GM23338 (cell line): ENCODE results near the gene PLEKHG4. TPM values are rescaled to one million over a fixed set of nuclear protein-coding genes. Genes with fewer than 3 reads are reported as not detected.

Source experiments
- ATAC-seq: fragments of 200-7000 bp; cut with Tn5 transposase; 3 replicates; pipeline ENCODE4 v1.9.1; 2020
- DNase-seq: peaks from one replicate; pipeline ENCODE4 v3.0.0-alpha.2; 2015; ENCODE audit warnings: low spot score
- H2AFZ ChIP-seq: fragments of 200-600 bp; sonication (generic); 2 replicates; pipeline ENCODE4 v1.8.0; 2016; ENCODE audit warnings: antibody characterized with exemption, mild to moderate bottlenecking, moderate library complexity
- H3F3A ChIP-seq: fragments of 200-600 bp; sonication (generic); replicated peaks from 2 replicates; pipeline ENCODE4 v1.8.0; 2017; ENCODE audit warnings: antibody characterized with exemption, mixed run types, low read depth
- H3K27ac ChIP-seq: fragments of 200-600 bp; sonication (generic); 2 replicates; pipeline ENCODE4 v1.6.1; 2016; ENCODE audit warnings: low read depth
- H3K27me3 ChIP-seq: fragments of 200-600 bp; sonication (generic); 2 replicates; pipeline ENCODE4 v1.8.0; 2016; ENCODE audit warnings: mild to moderate bottlenecking, mixed run types, moderate library complexity; ENCODE audit not compliant: insufficient read depth
- H3K36me3 ChIP-seq: fragments of 200-600 bp; sonication (generic); 2 replicates; pipeline ENCODE4 v1.8.0; 2016; ENCODE audit warnings: mild to moderate bottlenecking; ENCODE audit not compliant: insufficient read depth
- H3K4me1 ChIP-seq: fragments of 200-600 bp; sonication (generic); 2 replicates; pipeline ENCODE4 v1.8.0; 2016; ENCODE audit warnings: mild to moderate bottlenecking, moderate library complexity; ENCODE audit not compliant: insufficient read depth
- H3K4me2 ChIP-seq: fragments of 200-600 bp; sonication (generic); 2 replicates; pipeline ENCODE4 v1.7.1; 2017; ENCODE audit warnings: mixed run types
- H3K4me3 ChIP-seq: fragments of 200-600 bp; sonication (generic); 2 replicates; pipeline ENCODE4 v1.6.1; 2016; ENCODE audit warnings: mixed run types
- H3K79me2 ChIP-seq: fragments of 200-600 bp; sonication (generic); replicated peaks from 2 replicates; pipeline ENCODE4 v1.8.0; 2017; ENCODE audit warnings: mild to moderate bottlenecking; ENCODE audit not compliant: insufficient read depth
- H3K9me2 ChIP-seq: fragments of 200-600 bp; sonication (generic); 2 replicates; pipeline ENCODE4 v1.8.0; 2017; ENCODE audit not compliant: insufficient read depth
- H4K20me1 ChIP-seq: fragments of 200-600 bp; sonication (generic); replicated peaks from 2 replicates; pipeline ENCODE4 v1.8.0; 2017; ENCODE audit warnings: mild to moderate bottlenecking; ENCODE audit not compliant: insufficient read depth
- H3K27ac Mint-ChIP-seq: 2 replicates; pipeline ENCODE4 v1.8.0; 2020; ENCODE audit warnings: inconsistent platforms, mild to moderate bottlenecking, moderate library complexity, mixed read lengths
- H3K27me3 Mint-ChIP-seq: 3 replicates; pipeline ENCODE4 v1.8.0; 2022; ENCODE audit warnings: low read depth, mild to moderate bottlenecking, moderate library complexity, mixed read lengths, inconsistent platforms; ENCODE audit not compliant: insufficient read depth, poor library complexity
- H3K36me3 Mint-ChIP-seq: 3 replicates; pipeline ENCODE4 v1.8.0; 2021; ENCODE audit warnings: low read depth, mild to moderate bottlenecking, inconsistent platforms, moderate library complexity, mixed read lengths
- H3K4me1 Mint-ChIP-seq: 3 replicates; pipeline ENCODE4 v1.8.0; 2020; ENCODE audit warnings: mild to moderate bottlenecking, inconsistent platforms, mixed read lengths
- H3K4me3 Mint-ChIP-seq: 3 replicates; pipeline ENCODE4 v1.8.0; 2021; ENCODE audit warnings: moderate library complexity, mild to moderate bottlenecking, inconsistent platforms, mixed read lengths
- H3K9me3 Mint-ChIP-seq: 3 replicates; pipeline ENCODE4 v1.8.0; 2020; ENCODE audit warnings: moderate library complexity, mild to moderate bottlenecking, inconsistent platforms, mixed read lengths
- CTCF ChIP-seq, 2 experiments: fragments of 200-600 bp in 1 of 2; sonication (generic) in 1 of 2; conservative IDR thresholded peaks; 2 replicates each; pipeline versions ENCODE4 v1.5.1 to v1.6.1; 2016 to 2017; ENCODE audit warnings: antibody characterized with exemption in 2 of 2, low read depth in 2 of 2, mild to moderate bottlenecking in 2 of 2, moderate library complexity in 1 of 2
- ETS1 ChIP-seq: IDR thresholded peaks from 2 replicates; pipeline ENCODE4 v1.6.1; 2016; ENCODE audit warnings: antibody characterized with exemption
- EZH2 ChIP-seq: fragments of 200-600 bp; sonication (generic); IDR thresholded peaks from one replicate; pipeline ENCODE4 v1.8.0; 2017; ENCODE audit warnings: antibody characterized with exemption, mild to moderate bottlenecking, low read depth; ENCODE audit not compliant: unreplicated experiment
- JUNB ChIP-seq: IDR thresholded peaks from one replicate; pipeline ENCODE4 v1.6.1; 2016; ENCODE audit warnings: antibody characterized with exemption; ENCODE audit not compliant: unreplicated experiment
- NANOG ChIP-seq: IDR thresholded peaks from 2 replicates; pipeline ENCODE4 v1.6.1; 2016; ENCODE audit warnings: antibody characterized with exemption, borderline replicate concordance
- STAT1 ChIP-seq: IDR thresholded peaks from one replicate; pipeline ENCODE4 v1.6.1; 2016; ENCODE audit warnings: antibody characterized with exemption; ENCODE audit not compliant: unreplicated experiment
- ZNF462 ChIP-seq: fragments of 250-450 bp; sonication (Bioruptor Pico); IDR thresholded peaks from 2 replicates; pipeline ENCODE4 v1.5.0; 2020; ENCODE audit warnings: mild to moderate bottlenecking, moderate library complexity
- polyA plus RNA-seq: library from polyadenylated mRNA; unstranded; fragments of >200 nt; fragmentation: Nextera tagmentation; extraction: Ambion mirVana; gene quantifications from 2 replicates; pipeline ENCODE4 v1.2.1, GENCODE V29; 2016
- total RNA-seq: library from RNA; depleted of rRNA; stranded (reverse); fragments of >200 nt; shearing (Covaris generic); gene quantifications from 2 replicates; pipeline ENCODE4 v1.2.3, GENCODE V29; 2014

The PLEKHG4 gene
- total and polyA plus RNA-seq, 2 experiments from 2014 or later, result 3.2 to 10.3 TPM

GRCh38 chr16:67304020-67304419, 24.7 kb downstream of the PLEKHG4 start:
- H3K9me3 Mint-ChIP-seq, result no peaks in the 10 kb centered on the region; the same call in 2 of the 3 replicates
- no peak overlapping the region for H3K27ac Mint-ChIP-seq
- no peaks in the 10 kb centered on the region for H3F3A ChIP-seq
- no peaks in the 10 kb centered on the region for H3K9me2 ChIP-seq
- DNase-seq (no peak), ATAC-seq (no peak)
- H3K4me3 Mint-ChIP-seq, result no peak overlapping the region
- no peak overlapping the region for H3K27ac ChIP-seq
- no peaks in the 10 kb centered on the region for H3K36me3 ChIP-seq
- H4K20me1 ChIP-seq, result no peaks in the 10 kb centered on the region; the same call in 1 of the 2 replicates
- H3K79me2 ChIP-seq, result no peaks in the 10 kb centered on the region
- H3K27me3 ChIP-seq, result no peaks in the 10 kb centered on the region
- H3K4me1 Mint-ChIP-seq, result no peaks in the 10 kb centered on the region; the same call in 2 of the 3 replicates
- H3K4me3 ChIP-seq, result no peak overlapping the region
- no peak overlapping the region for H2AFZ ChIP-seq
- no peak for TF ChIP-seq NANOG
- no peak for TF ChIP-seq STAT1
- no peak for TF ChIP-seq ETS1
- H3K4me1 ChIP-seq, result no peaks in the 10 kb centered on the region
- no peak overlapping the region for H3K4me2 ChIP-seq
- H3K36me3 Mint-ChIP-seq, result no peaks in the 10 kb centered on the region
- H3K27me3 Mint-ChIP-seq, result peaks cover 18% of the 10 kb centered on the region

- Mint-ChIP-seq H3K27me3 (peaks cover 16% of the 10 kb centered on the region), H3K4me3 (no peak overlapping the region), H3K4me1 (no peaks in the 10 kb centered on the region; the same call in 2 of the 3 replicates), H3K36me3 (no peaks in the 10 kb centered on the region), H3K9me3 (no peaks in the 10 kb centered on the region; the same call in 2 of the 3 replicates), H3K27ac (no peak overlapping the region)
- Histone ChIP-seq H3K4me3 (no peak overlapping the region), H3K27me3 (no peaks in the 10 kb centered on the region), H3K79me2 (no peaks in the 10 kb centered on the region), H2AFZ (no peak overlapping the region), H4K20me1 (no peaks in the 10 kb centered on the region; the same call in 1 of the 2 replicates), H3K27ac (no peak overlapping the region), H3F3A (no peaks in the 10 kb centered on the region), H3K4me2 (no peak overlapping the region), H3K36me3 (no peaks in the 10 kb centered on the region), H3K9me2 (no peaks in the 10 kb centered on the region), H3K4me1 (no peaks in the 10 kb centered on the region)
- ATAC-seq (no peak; the same call in 2 of the 3 replicates), DNase-seq (no peak)
- TF ChIP-seq EZH2 (no peak), ZNF462 (CRISPR knock-in tag) (no peak), JUNB (no peak), CTCF (conservative IDR thresholded peaks at IDR 0.05; ENCODE audit: low read depth in 2 of 2) (peak; percentile 24 to 27; a peak in 2 of 4 replicates)
Observed at GRCh38 chr16:67305216-67306071, 26.1 kb downstream of the PLEKHG4 start.
